Activated CD4-positive, alpha-beta memory T cell treated with anti-CD3 and anti-CD28 coated beads for 36 hours (primary cell): ENCODE results near the gene TEC. TPM values are rescaled to one million over a fixed set of nuclear protein-coding genes. Genes with fewer than 3 reads are reported as not detected.
"Not testable (repeated sequence)": the region's sequence is repeated elsewhere in the genome, so short reads cannot be mapped to it uniquely, and the experiment has no call there.

Experiments used
- CTCF ChIA-PET: fragments of 350-600 bp; sonication (Branson Sonifier 250); formaldehyde crosslinking; loops from one replicate; lab custom pipeline; 2021; ENCODE audit warnings: antibody characterized with exemption, inconsistent platforms; lab: Charles Lee
- POLR2A ChIA-PET: fragments of 350-600 bp; sonication (Branson Sonifier 250); formaldehyde crosslinking; loops from one replicate; lab custom pipeline; 2021; ENCODE audit warnings: antibody characterized with exemption; lab: Charles Lee
- DNase-seq: peaks from one replicate; pipeline ENCODE4 v3.0.0-alpha.2; 2020
- H3K27ac Mint-ChIP-seq: one replicate; pipeline ENCODE4 v1.8.0; 2021; ENCODE audit warnings: mixed read lengths
- H3K27me3 Mint-ChIP-seq: one replicate; pipeline ENCODE4 v1.8.0; 2021; ENCODE audit warnings: mixed read lengths
- H3K36me3 Mint-ChIP-seq: one replicate; pipeline ENCODE4 v1.8.0; 2021; ENCODE audit warnings: mixed read lengths
- H3K4me1 Mint-ChIP-seq: one replicate; pipeline ENCODE4 v1.8.0; 2021; ENCODE audit warnings: low read depth, mixed read lengths
- H3K4me3 Mint-ChIP-seq: one replicate; pipeline ENCODE4 v1.8.0; 2021; ENCODE audit warnings: mild to moderate bottlenecking, mixed read lengths
- H3K9me3 Mint-ChIP-seq: one replicate; pipeline ENCODE4 v1.8.0; 2021; ENCODE audit warnings: mixed read lengths
- intact Hi-C: fragments of 100-400 bp; cut with micrococcal nuclease; formaldehyde crosslinking; loops from one replicate; pipeline ENCODE4 v1.15.1; 2023
- total RNA-seq, 2 experiments: library from RNA; stranded (reverse); gene quantifications; one replicate each; pipeline ENCODE4 v1.2.3, GENCODE V29; 2021

TEC gene
- total RNA-seq, 2 experiments from 2014 or later, result 1.8 to 3.0 TPM

- Mint-ChIP-seq H3K9me3 (no peaks in the 10 kb centered on the region), H3K27ac (no peak overlapping the region), H3K4me1 (peaks cover 12% of the 10 kb centered on the region), H3K27me3 (no peaks in the 10 kb centered on the region), H3K4me3 (no peak overlapping the region), H3K36me3 (peaks cover 3% of the 10 kb centered on the region)
- DNase-seq, result no peak
- ChIA-PET POLR2A (no interaction called here), CTCF (no interaction called here)
- intact Hi-C loops, result loop anchor here (1.0 to 5.0 kb wide), 4 partner anchors 39 to 131 kb away; partner anchors contain the start of gene TEC
These were observed 101.9 kb downstream of the TEC start for GRCh38 chr4:48167538-48168263.

DNA sequence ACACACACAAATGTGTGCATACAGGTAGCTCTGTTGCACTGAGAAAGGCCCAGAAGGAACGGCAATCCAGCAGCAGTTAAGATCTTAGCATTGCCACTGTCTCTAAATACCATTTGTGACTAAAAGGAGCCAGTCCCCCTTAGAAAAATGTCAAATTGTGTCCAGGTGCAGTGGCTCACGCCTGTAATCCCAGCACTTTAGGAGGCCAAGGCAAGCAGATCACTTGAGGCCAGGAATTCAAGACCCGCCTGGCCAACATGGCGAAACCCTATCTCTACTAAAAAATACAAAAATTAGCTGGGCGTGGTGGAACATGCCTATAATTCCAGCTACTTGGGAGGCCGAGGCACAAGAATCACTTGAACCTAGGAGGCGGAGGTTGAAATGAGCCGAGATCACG, 105.1 kb downstream of the TEC start:
- H3K36me3 Mint-ChIP-seq, H3K4me3 Mint-ChIP-seq, POLR2A ChIA-PET, intact Hi-C loops, H3K27me3 Mint-ChIP-seq, H3K9me3 Mint-ChIP-seq, CTCF ChIA-PET, H3K27ac Mint-ChIP-seq, DNase-seq: not testable (repeated sequence)
- peaks cover 28% of the 10 kb centered on the region for H3K4me1 Mint-ChIP-seq

DNA sequence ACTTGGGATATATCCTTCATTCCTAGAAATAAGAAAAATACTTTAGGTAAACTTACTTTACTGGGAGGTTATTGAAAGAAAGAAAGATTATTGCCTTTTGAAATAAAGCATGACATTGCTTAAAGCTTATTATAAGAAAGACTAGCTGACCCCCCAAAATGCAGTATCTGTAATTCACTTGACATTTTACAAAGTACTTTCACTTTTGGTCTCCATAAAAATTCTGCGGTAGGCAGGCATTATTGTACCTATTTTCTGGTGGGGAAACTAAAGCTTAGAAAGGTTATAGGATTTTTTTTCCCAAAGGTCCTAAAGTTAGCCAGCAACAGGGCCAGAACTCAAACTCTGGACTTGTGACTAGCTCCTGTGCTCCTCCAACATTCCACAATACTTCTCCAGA, 105.9 kb downstream of the TEC start:
- ChIA-PET POLR2A (no interaction called here), CTCF (no interaction called here)
- no peak overlapping the region for H3K27ac Mint-ChIP-seq
- intact Hi-C loops, result no loop called here
- H3K4me1 Mint-ChIP-seq, result peaks cover 28% of the 10 kb centered on the region
- H3K4me3 Mint-ChIP-seq, result no peak overlapping the region
- DNase-seq, result no peak
- H3K36me3 Mint-ChIP-seq, result peaks cover 7% of the 10 kb centered on the region
- H3K27me3 Mint-ChIP-seq, result peaks cover 1% of the 10 kb centered on the region
- H3K9me3 Mint-ChIP-seq, result no peaks in the 10 kb centered on the region

GRCh38 chr4:48162162-48162561, 107.5 kb downstream of the TEC start:
- POLR2A ChIA-PET, result no interaction called here
- no peak overlapping the region for H3K27ac Mint-ChIP-seq
- intact Hi-C loops, result no loop called here
- H3K36me3 Mint-ChIP-seq, result peaks cover 6% of the 10 kb centered on the region
- CTCF ChIA-PET, result no interaction called here
- no peak overlapping the region for H3K4me3 Mint-ChIP-seq
- H3K27me3 Mint-ChIP-seq, result peaks cover 1% of the 10 kb centered on the region
- peaks cover 2% of the 10 kb centered on the region for H3K9me3 Mint-ChIP-seq
- peak; percentile 11 for DNase-seq
- peaks cover 19% of the 10 kb centered on the region for H3K4me1 Mint-ChIP-seq

- H3K9me3 Mint-ChIP-seq, result peaks cover 37% of the 10 kb centered on the region
- H3K36me3 Mint-ChIP-seq, result peaks cover 40% of the 10 kb centered on the region
- ChIA-PET CTCF (no interaction called here), POLR2A (no interaction called here)
- intact Hi-C loops, result no loop called here
- no peak overlapping the region for H3K27ac Mint-ChIP-seq
- no peak overlapping the region for H3K4me3 Mint-ChIP-seq
- peaks cover 12% of the 10 kb centered on the region for H3K4me1 Mint-ChIP-seq
- DNase-seq, result no peak
- H3K27me3 Mint-ChIP-seq, result peaks cover 1% of the 10 kb centered on the region
These were observed 112.4 kb downstream of the TEC start for GRCh38 chr4:48157271-48157670.

GRCh38 chr4:48156423-48156822, 113.2 kb downstream of the TEC start:
- peaks cover 37% of the 10 kb centered on the region for H3K9me3 Mint-ChIP-seq
- H3K27ac Mint-ChIP-seq, result no peak overlapping the region
- ChIA-PET POLR2A (no interaction called here), CTCF (no interaction called here)
- peaks cover 1% of the 10 kb centered on the region for H3K27me3 Mint-ChIP-seq
- H3K4me3 Mint-ChIP-seq, result no peak overlapping the region
- intact Hi-C loops, result no loop called here
- peaks cover 40% of the 10 kb centered on the region for H3K36me3 Mint-ChIP-seq
- peaks cover 4% of the 10 kb centered on the region for H3K4me1 Mint-ChIP-seq
- DNase-seq, result no peak

- Mint-ChIP-seq H3K27me3 (no peaks in the 10 kb centered on the region), H3K4me1 (peaks cover 2% of the 10 kb centered on the region), H3K36me3 (peaks cover 38% of the 10 kb centered on the region), H3K4me3 (no peak overlapping the region), H3K9me3 (peaks cover 37% of the 10 kb centered on the region), H3K27ac (no peak overlapping the region)
- CTCF ChIA-PET, result interaction anchor here (0.6 kb wide), 1 partner anchor 73 kb away, joined by 3 read pairs; no protein-coding TSS in a partner anchor
- intact Hi-C loops, result no loop called here
- DNase-seq, result no peak
- POLR2A ChIA-PET, result no interaction called here
These were observed 115.7 kb downstream of the TEC start for GRCh38 chr4:48153791-48154550.

DNA sequence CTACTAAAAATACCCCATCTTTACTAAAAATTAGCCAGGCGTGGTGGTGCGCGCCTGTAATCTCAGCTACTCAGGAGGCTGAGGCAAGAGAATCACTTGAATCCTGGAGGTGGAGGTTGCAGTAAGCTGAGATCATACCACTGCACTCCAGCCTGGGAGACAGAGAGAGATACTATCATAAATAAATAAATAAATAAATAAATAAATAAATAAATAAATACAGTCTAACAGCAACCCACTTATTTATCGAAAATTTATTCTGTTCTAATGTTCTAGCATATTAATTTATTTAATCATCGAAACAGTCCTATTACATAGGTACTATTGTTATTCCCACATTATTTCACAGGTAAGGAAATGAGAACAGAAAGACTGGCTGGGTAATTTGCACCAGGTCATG, 117.4 kb downstream of the TEC start:
- no peak for DNase-seq
- H3K4me1 Mint-ChIP-seq, result peaks cover 2% of the 10 kb centered on the region
- intact Hi-C loops, result no loop called here
- peaks cover 36% of the 10 kb centered on the region for H3K9me3 Mint-ChIP-seq
- CTCF ChIA-PET, result no interaction called here
- no peak overlapping the region for H3K4me3 Mint-ChIP-seq
- POLR2A ChIA-PET, result no interaction called here
- H3K27me3 Mint-ChIP-seq, result no peaks in the 10 kb centered on the region
- H3K36me3 Mint-ChIP-seq, result peaks cover 34% of the 10 kb centered on the region
- no peak overlapping the region for H3K27ac Mint-ChIP-seq

- ChIA-PET POLR2A (interaction anchor here (0.9 kb wide), 1 partner anchor 25 kb away, joined by 3 read pairs; no protein-coding TSS in a partner anchor), CTCF (no interaction called here)
- no peak overlapping the region for H3K27ac Mint-ChIP-seq
- peaks cover 16% of the 10 kb centered on the region for H3K9me3 Mint-ChIP-seq
- intact Hi-C loops, result no loop called here
- peaks cover 2% of the 10 kb centered on the region for H3K4me1 Mint-ChIP-seq
- DNase-seq, result no peak
- H3K4me3 Mint-ChIP-seq, result no peak overlapping the region
- H3K27me3 Mint-ChIP-seq, result no peaks in the 10 kb centered on the region
- peaks cover 18% of the 10 kb centered on the region for H3K36me3 Mint-ChIP-seq
These were observed 119.7 kb downstream of the TEC start for GRCh38 chr4:48149827-48150370.

DNA sequence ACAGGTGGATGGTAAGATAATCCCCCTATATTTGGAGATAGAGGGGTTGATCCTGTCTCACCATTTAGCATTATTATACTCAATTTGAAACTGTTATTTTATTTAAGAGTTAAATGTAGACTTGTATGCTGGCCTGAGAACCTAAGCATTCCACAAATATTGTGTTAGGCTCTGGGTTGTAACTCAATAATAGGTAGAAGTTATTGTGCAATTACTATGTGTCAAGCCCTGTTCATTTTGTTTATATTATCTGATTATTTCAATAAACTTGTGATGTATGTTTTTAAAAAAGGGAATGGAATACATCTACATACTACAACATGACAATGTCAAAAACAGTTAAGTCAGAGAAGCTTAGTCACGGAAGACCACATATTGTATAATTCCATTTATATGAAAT, 122.0 kb downstream of the TEC start:
- H3K4me3 Mint-ChIP-seq, result no peak overlapping the region
- no peaks in the 10 kb centered on the region for H3K9me3 Mint-ChIP-seq
- DNase-seq, result no peak
- H3K4me1 Mint-ChIP-seq, result peaks cover 2% of the 10 kb centered on the region
- no peak overlapping the region for H3K27ac Mint-ChIP-seq
- peaks cover under 1% of the 10 kb centered on the region for H3K36me3 Mint-ChIP-seq
- no peaks in the 10 kb centered on the region for H3K27me3 Mint-ChIP-seq
- intact Hi-C loops, result no loop called here
- ChIA-PET CTCF (no interaction called here), POLR2A (no interaction called here)

DNA sequence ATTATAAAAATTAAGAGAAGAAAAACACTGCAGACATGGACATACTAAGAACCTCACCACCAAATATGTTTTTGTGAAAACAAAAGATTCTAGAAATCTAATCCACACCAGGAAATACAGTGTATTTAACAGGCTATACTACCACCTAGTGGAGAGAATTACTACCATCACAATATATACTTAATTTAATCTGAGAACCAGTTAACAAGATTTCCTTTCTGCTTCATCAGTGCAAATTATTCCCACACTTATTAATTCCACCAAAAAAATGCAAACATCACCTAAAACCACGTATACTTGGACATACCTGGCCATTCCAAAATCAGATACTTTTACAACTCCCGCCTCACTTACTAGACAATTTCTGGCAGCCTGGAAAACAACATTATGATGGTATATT, 128.6 kb downstream of the TEC start:
- H3K27ac Mint-ChIP-seq, result no peak overlapping the region
- CTCF ChIA-PET, result interaction anchor here (0.9 to 7.3 kb wide), 5 partner anchors 12 to 125 kb away, joined by 3 to 112 read pairs (median 38); no protein-coding TSS in a partner anchor
- H3K4me1 Mint-ChIP-seq, result peaks cover 46% of the 10 kb centered on the region
- H3K27me3 Mint-ChIP-seq, result no peaks in the 10 kb centered on the region
- intact Hi-C loops, result loop anchor here (1.0 to 2.0 kb wide), 5 partner anchors 32 to 455 kb away; no protein-coding TSS in a partner anchor
- no peak for DNase-seq
- H3K4me3 Mint-ChIP-seq, result no peak overlapping the region
- H3K9me3 Mint-ChIP-seq, result no peaks in the 10 kb centered on the region
- H3K36me3 Mint-ChIP-seq, result no peaks in the 10 kb centered on the region
- POLR2A ChIA-PET, result no interaction called here

GRCh38 chr4:48139691-48140090, 129.9 kb downstream of the TEC start:
- H3K27ac Mint-ChIP-seq, result peak overlapping the region; percentile 82
- no peaks in the 10 kb centered on the region for H3K9me3 Mint-ChIP-seq
- ChIA-PET POLR2A (interaction anchor here (0.7 kb wide), 1 partner anchor 131 kb away, joined by 3 read pairs; no protein-coding TSS in a partner anchor), CTCF (interaction anchor here (0.9 to 7.3 kb wide), 10 partner anchors 11 to 212 kb away, joined by 3 to 112 read pairs (median 10); no protein-coding TSS in a partner anchor)
- H3K36me3 Mint-ChIP-seq, result no peaks in the 10 kb centered on the region
- H3K4me3 Mint-ChIP-seq, result no peak overlapping the region
- H3K27me3 Mint-ChIP-seq, result no peaks in the 10 kb centered on the region
- H3K4me1 Mint-ChIP-seq, result peaks cover 60% of the 10 kb centered on the region
- intact Hi-C loops, result loop anchor here (1.0 to 2.0 kb wide), 3 partner anchors 11 to 213 kb away; no protein-coding TSS in a partner anchor
- no peak for DNase-seq
